ENCODE data around the gene RMC1. TPM values are rescaled to one million over a fixed set of nuclear protein-coding genes. Genes with fewer than 3 reads are reported as not detected.
A peak's percentile ranks its signal among the peaks of the same experiment; 100 is the strongest.

The RMC1 gene
- total RNA-seq, 6 donors from 2014 or later: 23.3 to 45.1 (median 39.8) TPM

DNA sequence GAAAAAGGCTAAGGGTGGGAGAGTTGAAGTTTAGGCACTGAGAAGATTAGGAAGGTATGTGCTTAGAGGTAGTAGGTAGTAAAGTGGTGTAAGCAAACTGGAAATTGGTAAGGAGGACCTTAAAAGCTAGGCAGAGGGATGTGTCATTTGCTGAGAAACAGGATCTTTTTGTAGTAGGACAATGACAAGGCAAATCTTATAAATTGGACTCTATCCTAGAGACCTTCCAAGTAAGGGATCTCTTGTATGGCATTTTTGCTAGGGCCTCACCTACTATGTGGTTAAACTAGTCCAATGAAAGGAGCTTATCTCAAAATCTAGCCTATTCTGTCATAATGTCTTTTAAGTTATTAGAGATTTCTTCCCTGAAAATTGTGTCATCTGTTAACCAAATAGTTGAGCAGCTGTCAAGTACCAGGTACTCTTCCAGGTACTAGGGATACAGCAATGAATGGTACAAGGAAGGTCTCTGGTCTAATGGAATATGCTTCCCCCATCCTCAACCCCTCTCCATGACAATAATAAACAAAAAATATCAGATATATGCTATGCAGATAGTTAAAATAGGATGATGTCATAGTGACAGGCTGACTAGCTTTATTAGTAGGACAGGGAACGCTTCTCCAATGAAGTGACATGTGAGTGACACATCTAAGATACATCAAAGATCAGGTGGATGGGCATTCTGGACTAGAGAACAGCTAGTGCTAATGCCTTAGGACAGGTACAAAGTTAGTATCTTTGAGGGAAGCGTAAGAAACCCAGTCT, 32.5 kb upstream of the RMC1 start:
- ATAC-seq (ENCODE audit: low FRiP score in 2 of 2): no peak
- WGBS, 2 donors: 88 to 92% methylated on average over 2 of the region's 2 CpGs
- DNase-seq: no peak
- Histone ChIP-seq H3K9me3 (no peaks in the 10 kb centered on the region), H3K4me1 (no peaks in the 10 kb centered on the region), H3K4me3 (no peak overlapping the region), H3K27ac (no peak overlapping the region), H3K27me3 (no peaks in the 10 kb centered on the region), H3K36me3 (peaks cover 56 to 100% (median 86%) of the 10 kb centered on the region in 4 donors)
- TF ChIP-seq POLR2AphosphoS5 (IDR thresholded peaks at IDR 0.05) (no peak), POLR2A (IDR thresholded peaks at IDR 0.05) (no peak), EP300 (IDR thresholded peaks at IDR 0.05) (no peak)
- TF ChIP-seq, protein P1, sequence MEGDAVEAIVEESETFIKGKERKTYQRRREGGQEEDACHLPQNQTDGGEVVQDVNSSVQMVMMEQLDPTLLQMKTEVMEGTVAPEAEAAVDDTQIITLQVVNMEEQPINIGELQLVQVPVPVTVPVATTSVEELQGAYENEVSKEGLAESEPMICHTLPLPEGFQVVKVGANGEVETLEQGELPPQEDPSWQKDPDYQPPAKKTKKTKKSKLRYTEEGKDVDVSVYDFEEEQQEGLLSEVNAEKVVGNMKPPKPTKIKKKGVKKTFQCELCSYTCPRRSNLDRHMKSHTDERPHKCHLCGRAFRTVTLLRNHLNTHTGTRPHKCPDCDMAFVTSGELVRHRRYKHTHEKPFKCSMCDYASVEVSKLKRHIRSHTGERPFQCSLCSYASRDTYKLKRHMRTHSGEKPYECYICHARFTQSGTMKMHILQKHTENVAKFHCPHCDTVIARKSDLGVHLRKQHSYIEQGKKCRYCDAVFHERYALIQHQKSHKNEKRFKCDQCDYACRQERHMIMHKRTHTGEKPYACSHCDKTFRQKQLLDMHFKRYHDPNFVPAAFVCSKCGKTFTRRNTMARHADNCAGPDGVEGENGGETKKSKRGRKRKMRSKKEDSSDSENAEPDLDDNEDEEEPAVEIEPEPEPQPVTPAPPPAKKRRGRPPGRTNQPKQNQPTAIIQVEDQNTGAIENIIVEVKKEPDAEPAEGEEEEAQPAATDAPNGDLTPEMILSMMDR (IDR thresholded peaks at IDR 0.05): no peak

DNA sequence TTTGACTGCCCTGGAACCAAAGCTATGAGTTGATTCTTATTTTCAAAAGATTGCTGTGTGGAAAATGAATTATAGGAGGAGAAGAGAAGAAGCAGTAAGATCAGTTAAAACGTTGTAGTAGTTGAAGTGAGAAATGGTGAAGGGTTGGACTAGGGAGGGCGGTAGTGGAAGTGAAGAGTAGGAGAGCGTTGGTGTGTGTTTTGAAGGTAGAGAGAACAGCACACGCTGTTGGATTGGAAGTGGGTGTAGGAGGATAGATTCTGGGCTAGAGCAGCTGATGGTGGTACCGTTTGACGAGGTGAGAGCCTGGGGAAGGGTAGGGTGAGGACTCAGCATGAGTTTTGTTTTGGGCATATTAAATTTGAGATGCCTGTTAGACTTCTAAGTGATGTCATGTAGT, 31.8 kb upstream of the RMC1 start:
- no peaks in the 10 kb centered on the region for H3K27me3 ChIP-seq
- DNase-seq (no peak), ATAC-seq (ENCODE audit: low FRiP score in 2 of 2) (no peak)
- H3K4me1 ChIP-seq: no peaks in the 10 kb centered on the region
- peaks cover 52 to 100% (median 86%) of the 10 kb centered on the region in 4 donors for H3K36me3 ChIP-seq
- no peak overlapping the region for H3K27ac ChIP-seq
- H3K4me3 ChIP-seq: no peak overlapping the region
- TF ChIP-seq POLR2AphosphoS5 (IDR thresholded peaks at IDR 0.05) (no peak), EP300 (IDR thresholded peaks at IDR 0.05) (no peak), POLR2A (IDR thresholded peaks at IDR 0.05) (no peak)
- TF ChIP-seq, protein P1 (IDR thresholded peaks at IDR 0.05): no peak
- H3K9me3 ChIP-seq: no peaks in the 10 kb centered on the region
- 91 to 92% methylated on average over 6 of the region's 6 CpGs for WGBS, 2 donors

DNA sequence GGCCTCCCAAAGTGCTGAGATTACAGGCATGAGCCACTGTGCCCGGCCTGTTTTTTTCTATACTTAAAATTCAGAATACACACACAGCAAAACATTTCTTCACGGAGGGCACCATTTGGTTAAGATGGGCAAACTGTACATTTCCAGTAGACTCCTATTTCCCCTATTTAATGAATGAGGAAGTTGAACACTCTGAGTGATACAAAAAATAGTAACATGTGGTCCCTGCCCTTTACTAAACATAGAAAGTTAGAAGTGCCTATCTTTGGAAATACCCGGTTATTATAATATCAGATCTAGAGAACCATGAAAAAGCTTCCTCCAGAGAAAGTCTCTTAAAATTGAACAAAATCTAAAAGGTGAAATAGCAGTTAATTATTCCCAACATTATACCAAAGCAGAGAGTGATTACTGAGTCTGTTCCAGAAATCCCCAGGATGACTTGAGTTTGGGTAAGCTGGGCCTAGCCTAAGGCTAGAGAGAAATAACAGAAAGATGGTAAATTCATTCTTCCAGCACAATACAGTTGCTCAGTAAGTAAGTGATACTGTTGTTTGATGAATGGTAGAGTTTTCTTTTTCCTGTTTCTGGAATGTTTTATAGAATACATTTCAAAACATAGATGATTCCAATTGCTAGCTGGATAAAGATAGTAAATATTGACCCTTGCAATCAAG, 23.3 kb upstream of the RMC1 start:
- ATAC-seq (ENCODE audit: low FRiP score in 2 of 2): peak in 1 of 2 donors; percentile 53

DNA sequence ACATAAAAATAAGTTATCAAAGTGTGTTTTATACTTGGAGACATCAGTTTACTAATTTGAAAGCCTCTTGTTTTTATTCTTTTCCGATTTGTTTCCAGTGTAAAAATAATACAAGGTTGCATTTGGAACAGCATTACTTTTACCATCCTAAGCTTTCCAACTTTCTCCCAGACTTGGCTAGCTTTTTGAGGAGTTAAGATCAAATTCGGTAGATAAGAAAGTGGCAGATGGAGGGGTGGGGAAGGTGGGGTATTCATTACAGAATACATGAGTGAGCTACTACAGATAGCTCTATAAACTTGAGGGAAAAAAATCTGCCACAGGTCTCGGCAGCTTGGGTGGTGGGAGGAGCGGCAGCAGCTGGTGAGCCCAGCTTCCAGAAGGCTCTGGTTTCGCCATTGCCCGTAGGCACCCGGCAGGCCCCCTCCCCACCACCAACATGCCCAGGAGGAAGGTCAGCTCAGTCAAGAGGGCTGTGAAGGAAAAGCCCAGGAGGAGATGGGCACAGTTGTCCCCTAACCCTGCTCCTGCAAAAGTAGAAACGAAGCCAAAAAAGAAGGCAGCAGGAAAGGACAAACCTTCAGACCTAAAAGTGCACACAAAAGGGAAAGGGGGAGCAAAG, 18.6 kb upstream of the RMC1 start:
- WGBS, 2 donors: 66 to 68% methylated on average over 8 of the region's 8 CpGs
- DNase-seq: peak in 1 of 2 donors; percentile 32
- Histone ChIP-seq H3K4me1 (peaks cover 4 to 14% (median 7%) of the 10 kb centered on the region in 4 donors), H3K27me3 (no peaks in the 10 kb centered on the region), H3K4me3 (no peak overlapping the region), H3K36me3 (peaks cover 16 to 38% (median 21%) of the 10 kb centered on the region in 4 donors), H3K9me3 (no peaks in the 10 kb centered on the region), H3K27ac (no peak overlapping the region)
- no peak for ATAC-seq (ENCODE audit: low FRiP score in 2 of 2)
- TF ChIP-seq, protein P1 (IDR thresholded peaks at IDR 0.05): no peak
- TF ChIP-seq EP300 (IDR thresholded peaks at IDR 0.05) (no peak), POLR2AphosphoS5 (IDR thresholded peaks at IDR 0.05) (no peak), POLR2A (IDR thresholded peaks at IDR 0.05) (no peak)

More for the DNA sequence above, 23.3 kb upstream of the RMC1 start:
- WGBS, 2 donors: 55 to 65% methylated on average over 3 of the region's 3 CpGs
- Histone ChIP-seq H3K27me3 (no peaks in the 10 kb centered on the region), H3K4me3 (no peak overlapping the region), H3K27ac (no peak overlapping the region), H3K9me3 (no peaks in the 10 kb centered on the region), H3K36me3 (peaks cover 42 to 85% (median 63%) of the 10 kb centered on the region in 4 donors), H3K4me1 (no peaks in the 10 kb centered on the region)
- DNase-seq: no peak
- TF ChIP-seq POLR2A (IDR thresholded peaks at IDR 0.05) (no peak), POLR2AphosphoS5 (IDR thresholded peaks at IDR 0.05) (no peak), EP300 (IDR thresholded peaks at IDR 0.05) (no peak)
- TF ChIP-seq, protein P1 (IDR thresholded peaks at IDR 0.05): no peak

All from upper lobe of left lung (tissue), 6 donors.